ENCODE results near the gene SP3. TPM values are rescaled to one million over a fixed set of nuclear protein-coding genes. Genes with fewer than 3 reads are reported as not detected.

SP3 gene
- total RNA-seq, 2 donors from 2014 or later = 70.2 to 73.6 TPM

DNA sequence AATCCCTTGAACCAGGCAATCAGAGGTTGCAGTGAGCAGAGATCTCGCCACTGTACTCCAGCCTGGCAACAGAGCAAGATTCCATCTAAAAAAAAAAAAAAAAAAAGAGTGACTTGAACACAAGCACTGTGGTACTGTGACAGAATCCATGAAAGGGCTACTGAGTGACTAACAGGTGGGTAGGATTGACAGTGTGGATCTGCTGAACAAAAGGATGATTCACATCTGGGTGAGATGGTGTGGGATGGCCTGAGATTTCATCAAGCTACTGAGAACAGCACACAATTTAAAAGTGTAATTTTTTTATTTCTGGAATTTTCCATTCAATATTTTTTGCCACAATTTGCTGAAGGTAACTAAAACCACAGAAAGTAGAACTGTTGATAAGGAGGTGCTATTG lies 13.3 kb upstream of the SP3 start:
- intact Hi-C loops (cut with DNase I) = no loop called here
- no peak for DNase-seq (ENCODE audit: low spot score)

- intact Hi-C loops (cut with DNase I) = no loop called here
- no peak for DNase-seq (ENCODE audit: low spot score)
Measured at GRCh38 chr2:173972636-173973035, 7.5 kb upstream of the SP3 start.

DNA sequence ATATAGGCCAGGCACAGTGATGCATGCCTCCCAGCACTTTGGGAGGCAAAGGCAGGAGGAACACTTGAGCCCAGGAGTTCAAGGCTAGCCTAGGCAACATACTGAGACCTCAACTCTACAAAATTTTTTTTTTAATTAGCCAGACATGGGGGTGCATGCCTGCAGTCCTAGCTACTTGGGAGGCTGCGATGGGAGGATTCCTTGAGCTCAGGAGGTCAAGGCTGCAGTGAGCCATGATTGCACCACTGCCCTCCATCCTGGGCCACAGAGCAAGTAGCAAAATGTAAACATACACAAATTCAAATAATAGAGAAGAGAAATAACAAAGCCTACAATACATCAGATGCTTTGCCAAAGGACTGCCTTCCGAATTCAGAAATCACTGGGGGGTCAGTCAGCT lies 7.0 kb upstream of the SP3 start:
- intact Hi-C loops (cut with DNase I) = no loop called here
- no peak for DNase-seq (ENCODE audit: low spot score)

DNA sequence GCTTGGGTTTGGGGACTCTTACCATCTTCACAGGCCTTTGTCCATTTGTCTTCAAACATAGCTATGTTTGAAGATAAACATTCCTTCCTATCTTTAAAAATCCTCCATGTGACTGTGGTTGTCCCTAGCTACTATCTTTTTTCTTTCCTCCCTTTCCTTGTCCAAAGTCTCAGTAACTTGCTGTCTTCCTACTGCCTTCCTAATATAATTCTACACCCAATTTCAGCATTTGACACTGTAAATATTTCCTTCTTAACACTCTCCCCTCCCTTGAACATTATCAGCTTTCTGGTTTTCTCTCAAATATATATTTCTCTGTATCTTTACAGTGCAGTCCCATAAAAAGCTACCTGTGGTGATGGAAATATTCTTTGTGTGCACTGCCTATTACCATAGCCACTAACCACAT lies 5.3 kb upstream of the SP3 start:
- intact Hi-C loops (cut with DNase I) = no loop called here
- DNase-seq (ENCODE audit: low spot score) = no peak

DNA sequence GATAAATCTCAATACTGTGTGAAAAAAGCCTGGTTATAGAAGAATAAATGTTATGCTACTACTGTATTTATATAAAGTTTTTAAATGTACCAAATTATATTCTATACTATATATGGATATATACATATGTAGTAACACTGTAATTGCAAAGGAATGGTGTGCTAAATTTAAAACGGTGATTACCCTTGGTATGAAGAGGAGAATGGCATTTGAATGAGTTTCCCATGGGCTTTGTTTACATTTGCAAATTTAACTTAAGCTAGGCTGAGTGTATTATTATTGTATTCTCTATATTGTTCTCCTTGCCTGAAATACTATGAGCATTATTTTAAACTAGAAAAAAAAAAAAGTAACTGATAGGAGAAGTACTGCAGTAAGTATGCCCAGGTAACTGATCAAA lies 4.7 kb upstream of the SP3 start:
- intact Hi-C loops (cut with DNase I) = no loop called here
- DNase-seq (ENCODE audit: low spot score) = no peak

- intact Hi-C loops (cut with DNase I) = no loop called here
- DNase-seq (ENCODE audit: low spot score) = no peak
Measured at GRCh38 chr2:173968551-173968950, 3.4 kb upstream of the SP3 start.

GRCh38 chr2:173966274-173967098 lies 1.3 kb upstream of the SP3 start:
- intact Hi-C loops (cut with DNase I) = no loop called here
- DNase-seq (ENCODE audit: low spot score) = no peak

DNA sequence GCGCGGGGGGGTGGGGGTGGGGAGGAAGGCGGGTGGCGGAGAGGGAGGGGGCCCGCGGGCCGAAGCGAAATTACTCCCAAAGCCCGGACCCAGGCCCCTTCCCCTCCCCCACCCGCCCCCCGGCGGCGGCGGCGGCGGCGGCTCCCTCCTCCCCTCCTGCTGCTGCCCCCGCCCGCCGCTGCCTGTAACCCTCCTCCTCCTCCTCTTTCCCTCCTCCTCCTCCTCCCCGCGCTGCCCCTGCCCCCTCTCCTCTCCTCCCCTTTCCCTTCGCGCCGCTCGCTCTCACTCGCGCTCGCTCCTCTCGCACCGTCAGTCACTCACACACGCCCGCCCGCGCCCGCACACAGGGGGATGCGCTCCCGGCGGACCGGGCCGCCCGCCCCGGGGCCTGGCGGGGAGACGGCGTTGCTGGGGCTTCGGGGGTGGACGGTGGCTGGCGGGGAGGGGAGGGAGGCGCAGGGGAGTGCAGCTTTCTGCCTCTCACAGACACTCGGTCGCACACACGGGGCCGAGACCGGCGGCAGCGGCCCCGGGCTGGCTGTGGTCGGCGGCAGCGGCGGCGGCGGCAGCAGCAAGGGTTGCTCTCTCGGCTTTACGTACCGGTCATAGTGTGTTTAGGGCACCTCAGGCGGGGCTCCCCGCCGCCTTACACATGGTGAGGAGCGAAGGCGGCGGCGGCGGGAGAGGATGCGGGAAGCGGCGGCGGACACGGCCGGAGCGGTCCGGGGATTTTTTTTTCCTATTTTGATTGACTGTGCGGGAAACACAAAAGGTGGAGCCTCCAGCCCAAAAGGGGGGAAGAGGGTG lies 405 bp downstream of the SP3 start:
- intact Hi-C loops (cut with DNase I) = no loop called here
- DNase-seq (ENCODE audit: low spot score) = peak; percentile 97

GRCh38 chr2:173963817-173964564 lies 1.2 kb downstream of the SP3 start:
- peak; percentile 97 for DNase-seq (ENCODE audit: low spot score)
- intact Hi-C loops (cut with DNase I) = no loop called here

- DNase-seq (ENCODE audit: low spot score) = no peak
- intact Hi-C loops (cut with DNase I) = no loop called here
Measured at GRCh38 chr2:173963323-173963816, 1.8 kb downstream of the SP3 start.

- no peak for DNase-seq (ENCODE audit: low spot score)
- intact Hi-C loops (cut with DNase I) = no loop called here
Measured at GRCh38 chr2:173962583-173963110, 2.5 kb downstream of the SP3 start.

DNA sequence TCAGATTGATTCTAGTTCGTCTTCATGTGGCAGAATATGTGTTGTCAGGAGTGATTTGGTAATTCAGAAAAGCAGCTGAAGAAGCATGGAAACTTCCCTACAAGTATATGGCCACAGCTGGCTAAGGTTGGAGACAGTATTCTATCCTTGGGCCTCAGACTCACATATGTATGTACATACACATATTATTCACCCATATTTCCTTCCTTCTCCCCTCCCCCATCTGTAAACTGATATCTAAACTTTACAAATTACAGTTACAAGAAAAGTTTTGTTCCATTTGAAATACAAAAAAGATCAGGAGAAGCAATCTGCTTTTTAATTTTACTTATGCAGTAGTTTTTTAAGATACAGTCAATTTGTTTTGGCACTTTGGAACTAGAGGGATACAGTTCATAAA lies 3.1 kb downstream of the SP3 start:
- DNase-seq (ENCODE audit: low spot score) = no peak
- intact Hi-C loops (cut with DNase I) = no loop called here

DNA sequence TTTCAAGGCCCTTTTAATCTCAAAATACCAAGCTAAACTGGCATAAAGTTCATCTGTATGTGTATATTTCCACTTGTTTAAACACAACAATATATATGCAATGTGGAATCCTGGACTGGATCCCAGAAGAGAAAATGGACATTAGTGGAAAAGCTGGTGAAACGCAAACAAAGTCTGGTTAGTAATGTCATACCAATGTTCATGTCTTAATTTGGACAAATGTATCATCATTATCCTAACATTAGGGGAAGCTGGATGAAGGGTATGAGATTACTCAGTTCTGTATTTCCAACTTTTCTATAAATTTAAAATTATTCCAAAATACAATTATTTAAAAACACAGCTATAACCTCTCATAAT lies 3.8 kb downstream of the SP3 start:
- intact Hi-C loops (cut with DNase I) = no loop called here

GRCh38 chr2:173959909-173960308 lies 5.3 kb downstream of the SP3 start:
- DNase-seq (ENCODE audit: low spot score) = no peak
- intact Hi-C loops (cut with DNase I) = no loop called here

More for the DNA sequence above, 3.8 kb downstream of the SP3 start:
- no peak for DNase-seq (ENCODE audit: low spot score)

DNA sequence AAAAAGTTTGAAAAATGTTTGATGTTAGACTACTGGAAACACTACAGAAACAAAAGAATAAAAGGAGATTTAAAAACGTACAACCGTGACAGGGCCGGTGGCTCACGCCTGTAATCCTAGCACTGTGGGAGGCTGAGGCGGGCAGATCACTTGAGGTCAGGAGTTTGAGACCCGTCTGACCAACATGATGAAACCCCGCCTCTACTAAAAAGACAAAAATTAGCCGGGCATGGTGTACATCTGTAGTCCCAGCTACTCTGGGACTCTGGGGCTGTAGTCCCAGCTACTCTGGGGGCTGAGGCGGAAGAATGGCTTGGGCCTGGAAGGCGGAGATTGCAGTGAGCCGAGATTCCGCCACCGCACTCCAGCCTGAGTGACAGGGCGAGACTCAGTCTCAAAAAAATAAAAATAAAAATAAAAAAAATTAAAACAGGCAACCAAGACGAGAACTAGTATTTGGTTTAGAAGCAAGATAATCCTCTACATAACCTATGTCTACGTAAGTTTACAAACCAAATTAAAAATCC lies 5.8 kb downstream of the SP3 start:
- no peak for DNase-seq (ENCODE audit: low spot score)
- intact Hi-C loops (cut with DNase I) = no loop called here

- no peak for DNase-seq (ENCODE audit: low spot score)
- intact Hi-C loops (cut with DNase I) = no loop called here
Measured at GRCh38 chr2:173958198-173958846, 6.9 kb downstream of the SP3 start.

DNA sequence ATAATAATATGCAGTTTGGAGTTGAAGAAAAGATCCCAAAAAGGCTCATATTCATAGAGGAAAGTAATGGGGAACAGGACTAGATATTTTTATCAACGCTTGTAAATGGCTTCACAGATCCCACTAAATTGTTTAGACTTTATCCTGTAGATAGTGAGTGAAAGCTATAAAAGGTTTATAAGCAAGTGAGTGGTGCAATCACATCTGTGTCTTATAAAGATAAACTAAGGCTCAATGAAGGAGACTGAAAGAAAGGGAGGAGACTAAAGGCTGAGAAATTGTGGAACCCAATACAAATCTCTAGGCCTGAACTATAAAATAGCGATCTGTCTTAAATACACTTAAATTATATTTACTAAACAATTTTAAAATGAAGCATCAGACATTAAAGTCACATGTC lies 7.7 kb downstream of the SP3 start:
- intact Hi-C loops (cut with DNase I) = no loop called here

GRCh38 chr2:173956454-173956853 lies 8.7 kb downstream of the SP3 start:
- intact Hi-C loops (cut with DNase I) = no loop called here
- no peak for DNase-seq (ENCODE audit: low spot score)

More for the DNA sequence above, 7.7 kb downstream of the SP3 start:
- no peak for DNase-seq (ENCODE audit: low spot score)

GRCh38 chr2:173955867-173956266 lies 9.3 kb downstream of the SP3 start:
- intact Hi-C loops (cut with DNase I) = no loop called here
- no peak for DNase-seq (ENCODE audit: low spot score)
